ENCODE measurements around the gene ADAMTS14. TPM values are rescaled to one million over a fixed set of nuclear protein-coding genes. Genes with fewer than 3 reads are reported as not detected.
"Not testable (repeated sequence)": the region's sequence is repeated elsewhere in the genome, so short reads cannot be mapped to it uniquely, and the experiment has no call there.

Gene ADAMTS14
- total RNA-seq, 1 donor from 2014 or later: 1.3 TPM

DNA sequence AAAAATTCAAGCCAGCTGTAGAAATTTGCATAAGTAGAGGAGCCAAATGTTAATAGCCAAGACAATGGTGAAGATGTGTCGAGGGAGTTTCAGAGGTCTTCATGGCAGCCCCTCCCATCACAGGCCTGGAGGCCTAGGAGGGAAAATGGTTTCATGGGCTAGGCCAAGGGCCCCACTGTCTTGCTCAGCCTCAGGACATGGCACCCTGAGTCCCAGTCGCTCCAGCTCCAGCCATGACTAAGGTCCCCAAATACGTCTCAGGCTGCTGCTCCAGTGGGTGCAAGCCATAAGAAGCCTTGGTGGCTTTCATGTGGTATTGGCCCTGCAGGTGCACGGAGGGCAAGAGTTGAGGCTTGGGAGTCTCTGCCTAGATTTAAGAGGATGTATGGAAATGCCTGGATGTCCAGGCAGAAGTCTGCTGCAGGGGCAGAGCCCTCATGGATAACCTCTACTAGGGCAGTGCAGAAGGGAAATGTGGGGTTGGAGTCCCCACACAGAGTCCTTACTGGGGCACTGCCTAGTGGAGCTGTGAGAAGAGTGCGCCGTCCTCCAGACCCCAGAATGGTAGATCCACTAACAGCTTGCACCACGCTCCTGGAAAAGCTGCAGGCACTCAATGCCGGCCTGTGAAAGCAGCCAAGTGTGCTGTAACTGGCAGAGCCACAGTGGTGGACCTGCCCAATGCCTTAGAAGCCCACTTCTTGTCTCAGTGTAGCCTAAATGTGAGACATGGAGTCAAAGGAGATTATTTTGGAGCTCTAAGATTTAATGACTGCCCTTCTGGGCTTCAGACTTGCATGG lies 93.7 kb downstream of the ADAMTS14 start:
- DNase-seq (ENCODE audit: low read depth): no peak
- Histone ChIP-seq H3K4me3 (ENCODE audit: low read depth, low read length) (no peak overlapping the region), H3K27me3 (ENCODE audit: control insufficient read depth, insufficient read depth, low read length) (no peaks in the 10 kb centered on the region), H3K36me3 (ENCODE audit: control insufficient read depth, insufficient read depth, low read length) (no peaks in the 10 kb centered on the region)
- no peak for TF ChIP-seq CTCF (IDR thresholded peaks at IDR 0.05; ENCODE audit: insufficient read depth, low read length, poor library complexity, severe bottlenecking)

DNA sequence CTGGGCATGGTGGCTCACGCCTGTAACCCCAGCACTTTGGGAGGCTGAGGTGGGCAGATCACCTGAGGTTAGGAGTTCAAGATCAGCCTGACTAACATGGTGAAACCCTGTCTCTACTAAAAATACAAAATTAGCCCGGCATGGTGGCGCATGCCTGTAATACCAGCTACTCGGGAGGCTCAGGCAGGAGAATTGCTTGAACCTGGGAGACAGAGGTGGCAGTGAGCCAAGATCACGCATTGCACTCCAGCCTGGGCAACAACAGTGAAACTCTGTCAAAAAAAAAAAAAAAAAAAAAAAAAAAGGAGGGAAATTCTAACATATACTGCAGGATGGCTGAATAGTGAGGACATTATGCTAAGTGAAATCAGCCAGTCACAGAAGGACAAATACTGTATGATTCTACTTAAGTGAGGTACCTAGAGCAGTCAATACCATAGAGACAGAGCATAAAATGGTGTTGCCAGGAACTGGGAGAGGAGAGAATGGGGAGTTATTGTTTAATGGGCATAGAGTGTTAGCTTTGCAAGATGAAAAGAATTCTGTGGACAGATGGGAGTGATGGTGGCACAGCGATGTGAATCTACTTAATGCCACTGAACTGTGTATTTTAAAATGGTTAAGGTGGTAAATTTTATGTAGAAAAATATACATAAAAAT lies 95.8 kb downstream of the ADAMTS14 start:
- H3K27me3 ChIP-seq (ENCODE audit: control insufficient read depth, insufficient read depth, low read length); H3K4me3 ChIP-seq (ENCODE audit: low read depth, low read length); H3K36me3 ChIP-seq (ENCODE audit: control insufficient read depth, insufficient read depth, low read length); DNase-seq (ENCODE audit: low read depth): not testable (repeated sequence)

GRCh38 chr10:70769121-70769520 lies 96.8 kb downstream of the ADAMTS14 start:
- DNase-seq (ENCODE audit: low read depth): no peak
- Histone ChIP-seq H3K36me3 (ENCODE audit: control insufficient read depth, insufficient read depth, low read length) (no peaks in the 10 kb centered on the region), H3K27me3 (ENCODE audit: control insufficient read depth, insufficient read depth, low read length) (no peaks in the 10 kb centered on the region), H3K4me3 (ENCODE audit: low read depth, low read length) (no peak overlapping the region)
- no peak for TF ChIP-seq CTCF (IDR thresholded peaks at IDR 0.05; ENCODE audit: insufficient read depth, low read length, poor library complexity, severe bottlenecking)

- TF ChIP-seq CTCF (IDR thresholded peaks at IDR 0.05; ENCODE audit: insufficient read depth, low read length, poor library complexity, severe bottlenecking): no peak
These were observed 97.7 kb downstream of the ADAMTS14 start for GRCh38 chr10:70770001-70770400.

GRCh38 chr10:70770516-70770915 lies 98.2 kb downstream of the ADAMTS14 start:
- H3K36me3 ChIP-seq (ENCODE audit: control insufficient read depth, insufficient read depth, low read length); DNase-seq (ENCODE audit: low read depth); H3K4me3 ChIP-seq (ENCODE audit: low read depth, low read length); H3K27me3 ChIP-seq (ENCODE audit: control insufficient read depth, insufficient read depth, low read length): not testable (repeated sequence)

More at GRCh38 chr10:70770001-70770400, 97.7 kb downstream of the ADAMTS14 start:
- no peak for DNase-seq (ENCODE audit: low read depth)
- Histone ChIP-seq H3K36me3 (ENCODE audit: control insufficient read depth, insufficient read depth, low read length) (no peaks in the 10 kb centered on the region), H3K27me3 (ENCODE audit: control insufficient read depth, insufficient read depth, low read length) (peaks cover 2% of the 10 kb centered on the region), H3K4me3 (ENCODE audit: low read depth, low read length) (no peak overlapping the region)

DNA sequence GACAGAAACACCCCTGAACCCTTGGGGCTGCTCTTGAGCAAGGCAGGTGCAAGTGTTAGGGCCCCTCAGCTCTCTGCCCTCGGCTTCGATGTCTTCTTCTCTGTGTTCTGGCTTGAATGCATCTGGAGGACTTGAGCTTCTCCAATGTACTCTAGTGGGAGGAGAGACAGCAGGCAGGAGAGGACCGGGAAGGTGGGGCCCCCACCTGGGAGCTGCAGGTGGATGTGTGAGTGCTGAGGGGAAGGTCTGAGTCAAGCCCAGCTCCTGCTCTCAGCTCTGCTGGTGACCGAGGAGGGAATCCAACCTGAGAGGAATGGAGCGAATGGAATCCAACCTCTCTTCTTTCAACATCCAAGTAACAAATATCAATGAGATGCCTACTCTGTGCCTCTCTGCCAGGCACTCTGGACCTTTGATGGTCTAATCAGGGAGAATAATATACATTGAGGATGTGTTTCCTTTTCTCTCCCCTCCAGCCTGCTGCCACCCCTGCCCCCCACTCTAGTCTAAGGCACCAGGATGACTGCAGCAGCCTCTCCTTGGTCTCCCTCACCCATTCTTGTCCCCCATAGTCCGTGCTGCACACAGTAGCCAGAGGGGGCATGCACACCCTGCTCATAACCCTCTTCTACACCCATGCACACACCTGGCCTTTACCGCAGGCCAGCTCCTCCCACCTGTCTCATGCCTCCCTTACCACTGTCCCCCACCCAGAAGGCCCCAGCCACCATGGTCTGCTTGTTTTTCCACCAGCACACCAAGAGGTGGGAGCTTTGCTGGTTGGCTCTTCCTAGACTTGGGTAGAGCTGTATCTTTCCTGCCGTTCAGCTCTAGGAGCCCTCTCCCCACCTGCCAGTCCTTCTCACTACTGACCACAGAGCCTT lies 99.2 kb downstream of the ADAMTS14 start:
- no peak for TF ChIP-seq CTCF (IDR thresholded peaks at IDR 0.05; ENCODE audit: insufficient read depth, low read length, poor library complexity, severe bottlenecking)
- H3K36me3 ChIP-seq (ENCODE audit: control insufficient read depth, insufficient read depth, low read length): no peaks in the 10 kb centered on the region
- H3K27me3 ChIP-seq (ENCODE audit: control insufficient read depth, insufficient read depth, low read length): peaks cover 4% of the 10 kb centered on the region
- no peak for DNase-seq (ENCODE audit: low read depth)
- H3K4me3 ChIP-seq (ENCODE audit: low read depth, low read length): no peak overlapping the region

All from kidney epithelial cell (primary cell).